Neuron (in vitro differentiated cells): ENCODE results near the gene PARD3.

Source experiments
- H2AFZ ChIP-seq: one replicate; pipeline ENCODE4 v1.6.1; 2013; ENCODE audit warnings: low read depth, mild to moderate bottlenecking, inconsistent platforms, low read length, moderate library complexity
- H3K27me3 ChIP-seq: one replicate; pipeline ENCODE4 v1.6.1; 2013; ENCODE audit warnings: low read length; ENCODE audit not compliant: insufficient read depth
- H3K36me3 ChIP-seq: one replicate; pipeline ENCODE4 v1.6.1; 2013; ENCODE audit warnings: low read length; ENCODE audit not compliant: insufficient read depth
- H3K4me1 ChIP-seq: one replicate; pipeline ENCODE4 v1.6.1; 2013; ENCODE audit warnings: low read length; ENCODE audit not compliant: insufficient read depth
- H3K4me3 ChIP-seq: 2 replicates; pipeline ENCODE4 v1.5.1; 2013; ENCODE audit warnings: mild to moderate bottlenecking, low read length, moderate library complexity
- H3K9me3 ChIP-seq: one replicate; pipeline ENCODE4 v1.6.1; 2013; ENCODE audit warnings: low read length

The PARD3 gene

GRCh38 chr10:34622945-34623344 lies 192.2 kb downstream of the PARD3 start:
- no peak overlapping the region for H3K4me3 ChIP-seq
- H3K9me3 ChIP-seq: no peaks in the 10 kb centered on the region
- H3K36me3 ChIP-seq: no peaks in the 10 kb centered on the region
- no peaks in the 10 kb centered on the region for H3K4me1 ChIP-seq
- H3K27me3 ChIP-seq: no peaks in the 10 kb centered on the region
- H2AFZ ChIP-seq: no peak overlapping the region

GRCh38 chr10:34618611-34619010 lies 196.5 kb downstream of the PARD3 start:
- no peak overlapping the region for H3K4me3 ChIP-seq
- H3K9me3 ChIP-seq: no peaks in the 10 kb centered on the region
- H2AFZ ChIP-seq: no peak overlapping the region
- H3K27me3 ChIP-seq: no peaks in the 10 kb centered on the region
- no peaks in the 10 kb centered on the region for H3K36me3 ChIP-seq
- peaks cover 6% of the 10 kb centered on the region for H3K4me1 ChIP-seq

- H3K36me3 ChIP-seq: no peaks in the 10 kb centered on the region
- peaks cover 11% of the 10 kb centered on the region for H3K4me1 ChIP-seq
- no peaks in the 10 kb centered on the region for H3K27me3 ChIP-seq
- H3K9me3 ChIP-seq: no peaks in the 10 kb centered on the region
- no peak overlapping the region for H3K4me3 ChIP-seq
- no peak overlapping the region for H2AFZ ChIP-seq
These were observed 199.3 kb downstream of the PARD3 start for GRCh38 chr10:34615770-34616169.

GRCh38 chr10:34613491-34613890 lies 201.6 kb downstream of the PARD3 start:
- Histone ChIP-seq H3K4me3 (no peak overlapping the region), H3K9me3 (no peaks in the 10 kb centered on the region), H3K36me3 (no peaks in the 10 kb centered on the region), H2AFZ (no peak overlapping the region), H3K27me3 (no peaks in the 10 kb centered on the region), H3K4me1 (peaks cover 11% of the 10 kb centered on the region)

- H2AFZ ChIP-seq: no peak overlapping the region
- H3K9me3 ChIP-seq: no peaks in the 10 kb centered on the region
- H3K4me3 ChIP-seq: no peak overlapping the region
- H3K36me3 ChIP-seq: no peaks in the 10 kb centered on the region
- no peaks in the 10 kb centered on the region for H3K27me3 ChIP-seq
- H3K4me1 ChIP-seq: peaks cover 11% of the 10 kb centered on the region
These were observed 202.2 kb downstream of the PARD3 start for GRCh38 chr10:34612938-34613337.

- H3K27me3 ChIP-seq: no peaks in the 10 kb centered on the region
- H2AFZ ChIP-seq: no peak overlapping the region
- H3K4me3 ChIP-seq: no peak overlapping the region
- H3K36me3 ChIP-seq: no peaks in the 10 kb centered on the region
- peaks cover 11% of the 10 kb centered on the region for H3K4me1 ChIP-seq
- no peaks in the 10 kb centered on the region for H3K9me3 ChIP-seq
These were observed 202.7 kb downstream of the PARD3 start for GRCh38 chr10:34612446-34612845.

- H2AFZ ChIP-seq: no peak overlapping the region
- no peaks in the 10 kb centered on the region for H3K27me3 ChIP-seq
- no peaks in the 10 kb centered on the region for H3K9me3 ChIP-seq
- H3K4me3 ChIP-seq: no peak overlapping the region
- H3K36me3 ChIP-seq: no peaks in the 10 kb centered on the region
- H3K4me1 ChIP-seq: peaks cover 11% of the 10 kb centered on the region
These were observed 205.7 kb downstream of the PARD3 start for GRCh38 chr10:34609287-34609940.

GRCh38 chr10:34607894-34608293 lies 207.2 kb downstream of the PARD3 start:
- H3K27me3 ChIP-seq: no peaks in the 10 kb centered on the region
- H3K4me1 ChIP-seq: no peaks in the 10 kb centered on the region
- no peak overlapping the region for H2AFZ ChIP-seq
- no peaks in the 10 kb centered on the region for H3K36me3 ChIP-seq
- H3K4me3 ChIP-seq: no peak overlapping the region
- H3K9me3 ChIP-seq: no peaks in the 10 kb centered on the region

GRCh38 chr10:34606890-34607289 lies 208.2 kb downstream of the PARD3 start:
- Histone ChIP-seq H3K4me3 (no peak overlapping the region), H3K27me3 (no peaks in the 10 kb centered on the region), H3K9me3 (no peaks in the 10 kb centered on the region), H3K36me3 (no peaks in the 10 kb centered on the region), H3K4me1 (no peaks in the 10 kb centered on the region), H2AFZ (no peak overlapping the region)

GRCh38 chr10:34602478-34602877 lies 212.6 kb downstream of the PARD3 start:
- H2AFZ ChIP-seq: no peak overlapping the region
- H3K4me3 ChIP-seq: no peak overlapping the region
- H3K9me3 ChIP-seq: no peaks in the 10 kb centered on the region
- no peaks in the 10 kb centered on the region for H3K36me3 ChIP-seq
- no peaks in the 10 kb centered on the region for H3K4me1 ChIP-seq
- H3K27me3 ChIP-seq: no peaks in the 10 kb centered on the region

GRCh38 chr10:34601691-34602090 lies 213.4 kb downstream of the PARD3 start:
- Histone ChIP-seq H3K27me3 (no peaks in the 10 kb centered on the region), H3K4me3 (no peak overlapping the region), H3K36me3 (no peaks in the 10 kb centered on the region), H3K4me1 (no peaks in the 10 kb centered on the region), H3K9me3 (no peaks in the 10 kb centered on the region), H2AFZ (no peak overlapping the region)

GRCh38 chr10:34599026-34599795 lies 215.9 kb downstream of the PARD3 start:
- no peak overlapping the region for H3K4me3 ChIP-seq
- no peaks in the 10 kb centered on the region for H3K36me3 ChIP-seq
- no peaks in the 10 kb centered on the region for H3K27me3 ChIP-seq
- H3K4me1 ChIP-seq: no peaks in the 10 kb centered on the region
- no peak overlapping the region for H2AFZ ChIP-seq
- H3K9me3 ChIP-seq: no peaks in the 10 kb centered on the region

- Histone ChIP-seq H3K4me1 (no peaks in the 10 kb centered on the region), H3K36me3 (no peaks in the 10 kb centered on the region), H2AFZ (no peak overlapping the region), H3K9me3 (no peaks in the 10 kb centered on the region), H3K4me3 (no peak overlapping the region), H3K27me3 (no peaks in the 10 kb centered on the region)
These were observed 218.7 kb downstream of the PARD3 start for GRCh38 chr10:34596351-34596750.
